Fibroblast of pulmonary artery (primary cell): ENCODE measurements around the gene MLN.
A peak's percentile ranks its signal among the peaks of the same experiment; 100 is the strongest.

Experiments
- DNase-seq: peaks from one replicate; pipeline ENCODE4 v3.0.0-alpha.2; 2010; ENCODE audit warnings: low read depth
- H3K4me3 ChIP-seq: replicated peaks from 2 replicates; pipeline ENCODE4 v1.5.1; 2011; ENCODE audit warnings: low read depth, mild to moderate bottlenecking, control low read depth, low read length, moderate library complexity
- CTCF ChIP-seq: IDR thresholded peaks from 2 replicates; pipeline ENCODE4 v1.5.1; 2011; ENCODE audit warnings: mild to moderate bottlenecking, control low read depth, low read length, inconsistent platforms; ENCODE audit errors: missing control alignments

Gene MLN

DNA sequence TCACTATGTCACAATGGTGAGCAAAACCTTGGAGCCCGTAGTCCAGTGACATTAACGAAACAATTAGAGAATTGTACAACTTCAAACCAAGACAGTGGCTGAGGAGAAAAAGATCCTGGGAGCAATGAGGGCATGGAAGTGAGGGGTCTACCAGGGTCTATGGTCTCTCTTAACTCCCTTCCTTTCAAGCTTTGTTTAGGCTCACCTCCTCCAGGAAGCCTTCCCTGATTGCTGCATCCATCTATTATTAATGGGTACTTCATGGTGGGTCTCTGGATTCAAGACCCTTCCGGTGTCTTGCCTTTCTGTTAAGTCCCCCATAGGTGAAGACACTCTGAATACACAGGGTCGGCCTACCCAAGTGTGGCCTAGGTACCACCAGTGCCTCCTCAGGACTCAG is 38.1 kb upstream of the MLN start:
- no peak overlapping the region for H3K4me3 ChIP-seq
- no peak for TF ChIP-seq CTCF
- no peak for DNase-seq

DNA sequence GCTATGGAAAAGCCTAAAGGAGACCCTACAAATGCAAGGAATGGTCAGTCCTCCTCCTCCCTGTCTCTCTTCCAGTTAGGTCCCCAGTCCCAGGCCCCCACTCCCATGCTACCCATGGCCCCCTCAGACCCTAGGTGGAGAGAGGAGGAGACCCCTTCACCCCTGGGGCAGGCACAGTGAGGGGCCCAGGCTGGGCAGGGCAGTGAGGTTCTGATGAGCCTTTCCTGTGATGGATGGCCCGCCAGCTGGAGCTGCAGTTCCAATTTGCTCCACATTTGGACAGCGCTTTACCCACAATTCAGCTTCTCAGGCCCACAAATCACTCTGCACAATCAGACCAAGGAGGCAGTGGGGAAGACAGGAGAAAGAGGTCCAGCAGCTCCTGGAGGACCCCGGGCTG is 37.3 kb upstream of the MLN start:
- DNase-seq: no peak
- TF ChIP-seq CTCF: no peak
- no peak overlapping the region for H3K4me3 ChIP-seq

GRCh38 chr6:33840048-33840926 is 36.5 kb upstream of the MLN start:
- no peak for TF ChIP-seq CTCF
- no peak overlapping the region for H3K4me3 ChIP-seq
- DNase-seq: peak; percentile 96

- H3K4me3 ChIP-seq: no peak overlapping the region
- DNase-seq: no peak
- TF ChIP-seq CTCF: no peak
These were observed 35.7 kb upstream of the MLN start for GRCh38 chr6:33839399-33840047.

DNA sequence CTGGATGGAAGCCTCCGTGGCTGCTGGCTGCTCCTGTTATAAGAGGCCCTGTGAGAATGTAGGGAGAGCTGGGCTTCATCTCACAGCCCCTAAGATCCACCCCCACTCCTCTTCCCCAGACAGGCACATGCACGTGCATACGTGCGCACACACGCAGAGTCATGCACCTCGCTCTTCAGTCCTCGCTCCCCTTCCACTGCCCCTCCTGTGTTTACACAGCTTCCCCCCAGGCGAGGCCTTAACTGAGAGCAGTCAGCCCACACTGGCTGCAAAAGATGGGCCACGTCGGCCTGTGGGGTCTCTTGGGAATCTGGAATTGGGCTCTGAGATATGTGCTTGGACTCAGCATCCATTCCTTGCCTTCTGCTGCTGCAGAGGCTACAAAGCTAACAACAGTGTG is 35.2 kb upstream of the MLN start:
- no peak for TF ChIP-seq CTCF
- no peak overlapping the region for H3K4me3 ChIP-seq
- no peak for DNase-seq

GRCh38 chr6:33837971-33838665 is 34.3 kb upstream of the MLN start:
- H3K4me3 ChIP-seq: no peak overlapping the region
- TF ChIP-seq CTCF: no peak
- peak; percentile 56 for DNase-seq
